NOMO-1 treated with dmso at 0.1 percent for 144 hours (cell line): ENCODE data around the gene TMPRSS6.

Experiments
- DNase-seq: peaks from one replicate; lab custom pipeline; 2025; ENCODE audit not compliant: unreplicated experiment; lab: John Stamatoyannopoulos, UW

Gene TMPRSS6

GRCh38 chr22:37118083-37118482 lies 8.6 kb upstream of the TMPRSS6 start:
- no peak for DNase-seq

- DNase-seq: no peak
These were observed 7.6 kb upstream of the TMPRSS6 start for GRCh38 chr22:37117092-37117491.

DNA sequence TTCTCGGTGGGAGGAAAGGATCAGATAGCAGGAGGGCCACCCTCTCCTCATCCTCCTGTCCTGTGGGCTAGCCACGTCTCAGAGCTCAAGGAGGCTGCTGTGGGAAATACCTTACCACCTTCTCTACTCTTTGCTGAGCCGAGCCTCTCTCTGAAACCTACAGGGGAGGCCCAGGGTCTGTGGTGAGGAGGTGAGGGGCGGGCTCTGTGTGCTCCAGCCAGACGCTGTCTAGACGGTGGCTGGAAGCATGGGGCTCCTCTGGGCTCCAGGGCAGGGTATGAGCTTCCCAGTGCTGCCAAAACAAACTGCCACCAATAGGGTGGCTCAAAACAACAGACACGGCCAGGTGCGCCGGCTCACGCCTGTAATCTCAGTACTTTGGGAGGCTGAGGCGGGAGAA lies 5.5 kb upstream of the TMPRSS6 start:
- DNase-seq: no peak

GRCh38 chr22:37113757-37114156 lies 4.2 kb upstream of the TMPRSS6 start:
- DNase-seq: no peak

DNA sequence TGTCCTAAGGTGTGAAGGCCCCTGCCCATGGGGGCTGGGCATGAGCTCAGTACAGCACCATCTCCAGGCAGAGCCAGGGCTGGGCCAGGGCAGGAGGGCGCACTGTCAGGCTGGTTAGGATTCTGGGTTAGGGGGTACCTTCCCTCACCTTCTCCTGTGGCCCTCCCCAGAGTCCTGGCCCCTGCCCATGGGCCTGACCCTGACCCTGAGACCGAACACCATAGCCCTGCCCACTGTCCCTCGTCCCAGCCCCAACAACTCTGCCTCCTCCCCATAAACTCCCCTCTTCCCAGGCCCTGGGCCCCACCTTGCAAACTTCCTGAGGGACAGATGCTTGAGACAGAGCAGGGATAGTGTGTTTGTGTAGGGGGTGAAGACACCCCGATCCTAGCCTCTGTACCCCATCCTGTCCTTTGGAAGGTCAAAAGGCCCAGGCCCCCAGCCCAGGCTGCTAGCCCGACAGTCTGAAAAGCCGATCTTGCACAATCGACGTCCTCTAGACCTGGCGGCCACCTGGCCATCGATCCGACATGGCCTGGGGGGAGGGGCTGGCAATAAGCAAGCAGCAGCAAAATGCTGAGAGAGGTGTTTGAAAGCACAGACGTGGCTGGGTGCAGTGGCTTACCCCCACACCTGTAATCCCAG lies 2.7 kb upstream of the TMPRSS6 start:
- no peak for DNase-seq

DNA sequence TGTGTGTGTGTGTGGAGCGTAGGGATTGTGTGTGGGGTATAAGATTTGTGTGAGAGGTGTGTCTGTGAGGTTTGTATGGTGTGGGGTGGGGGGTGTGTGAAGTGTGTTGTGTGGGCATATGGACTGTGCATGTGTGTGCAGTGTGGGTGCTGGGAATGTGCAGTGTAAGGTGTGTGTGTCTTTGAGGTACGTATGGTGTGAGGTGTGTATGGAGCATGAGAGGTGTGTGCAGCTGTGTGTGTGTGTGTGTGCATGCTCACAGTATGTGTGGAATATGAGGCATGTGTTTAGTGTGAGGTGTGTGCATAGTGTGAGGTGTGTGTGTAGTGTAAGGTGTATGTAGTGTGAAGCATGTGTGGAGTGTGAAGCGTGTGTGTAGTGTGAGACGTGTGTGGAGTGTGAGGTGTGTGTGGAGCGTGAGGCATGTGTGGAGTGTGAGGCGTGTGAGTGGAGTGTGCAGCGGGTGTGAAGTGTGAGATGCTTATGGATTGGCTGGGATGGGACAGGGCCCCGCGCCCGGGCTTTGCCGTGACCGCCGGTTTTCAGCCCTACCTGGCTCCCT lies 1.7 kb upstream of the TMPRSS6 start:
- no peak for DNase-seq

DNA sequence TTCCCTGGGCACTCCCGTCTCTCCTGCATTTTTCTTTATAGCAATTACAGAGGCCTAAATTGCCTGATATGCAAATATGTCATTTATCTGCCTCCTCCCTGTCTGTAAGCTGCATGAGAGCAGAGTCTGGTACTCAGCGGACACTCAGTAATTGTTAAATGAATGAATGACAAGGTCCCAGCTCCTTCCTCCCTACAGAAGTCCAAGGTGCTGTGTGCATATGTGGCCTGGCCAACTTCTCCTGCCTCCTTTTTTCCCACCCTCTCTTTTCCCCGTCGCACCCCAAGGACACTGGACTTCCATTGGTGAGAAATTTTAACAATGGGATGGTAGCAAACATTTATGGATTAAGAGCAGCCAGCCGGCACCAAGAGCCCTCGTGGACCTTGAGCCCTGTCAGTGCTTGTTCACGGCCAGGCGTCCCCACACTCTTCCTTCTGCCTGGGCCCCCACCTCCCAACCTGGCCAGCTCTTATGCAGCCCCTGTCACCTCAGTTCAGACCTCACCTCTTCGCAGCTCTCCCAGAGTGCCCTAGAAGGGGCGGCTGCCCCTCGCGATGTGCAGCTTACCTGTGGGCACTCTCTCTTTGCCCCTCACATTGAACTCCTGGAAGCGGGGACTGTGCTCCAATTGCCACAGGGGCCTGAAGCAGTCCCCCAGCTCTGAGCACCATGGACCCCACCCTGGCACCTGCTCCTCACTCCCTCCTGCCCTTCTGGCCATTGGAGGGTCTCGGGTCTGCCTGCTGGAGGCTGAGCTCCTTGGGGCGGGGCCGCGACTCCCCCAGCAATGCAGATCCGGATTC lies 1.5 kb downstream of the TMPRSS6 start:
- DNase-seq: no peak

- no peak for DNase-seq
These were observed 3.5 kb downstream of the TMPRSS6 start for GRCh38 chr22:37105990-37106389.

- DNase-seq: no peak
These were observed 4.4 kb downstream of the TMPRSS6 start for GRCh38 chr22:37105154-37105553.

GRCh38 chr22:37103656-37104452 lies 5.7 kb downstream of the TMPRSS6 start:
- DNase-seq: no peak

DNA sequence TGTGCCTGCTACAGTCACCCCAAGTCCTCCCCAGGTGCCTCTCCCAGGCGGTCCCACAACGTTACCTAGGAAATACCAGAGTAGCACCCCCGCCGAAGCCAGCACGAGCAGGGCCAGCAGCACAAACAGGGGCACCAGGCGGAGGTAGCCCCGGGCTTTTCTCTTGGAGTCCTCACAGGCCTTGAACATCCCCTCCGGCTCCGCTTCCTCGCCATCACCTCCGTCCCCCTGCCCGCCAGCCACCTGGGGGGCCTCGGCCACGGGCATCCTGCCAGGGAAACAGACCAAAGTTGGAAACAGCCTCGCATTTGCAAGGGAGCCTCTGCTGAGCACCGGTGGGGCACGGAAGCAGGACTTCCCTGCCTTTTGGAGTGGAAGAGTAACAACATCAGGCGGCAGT lies 6.4 kb downstream of the TMPRSS6 start:
- DNase-seq: no peak

DNA sequence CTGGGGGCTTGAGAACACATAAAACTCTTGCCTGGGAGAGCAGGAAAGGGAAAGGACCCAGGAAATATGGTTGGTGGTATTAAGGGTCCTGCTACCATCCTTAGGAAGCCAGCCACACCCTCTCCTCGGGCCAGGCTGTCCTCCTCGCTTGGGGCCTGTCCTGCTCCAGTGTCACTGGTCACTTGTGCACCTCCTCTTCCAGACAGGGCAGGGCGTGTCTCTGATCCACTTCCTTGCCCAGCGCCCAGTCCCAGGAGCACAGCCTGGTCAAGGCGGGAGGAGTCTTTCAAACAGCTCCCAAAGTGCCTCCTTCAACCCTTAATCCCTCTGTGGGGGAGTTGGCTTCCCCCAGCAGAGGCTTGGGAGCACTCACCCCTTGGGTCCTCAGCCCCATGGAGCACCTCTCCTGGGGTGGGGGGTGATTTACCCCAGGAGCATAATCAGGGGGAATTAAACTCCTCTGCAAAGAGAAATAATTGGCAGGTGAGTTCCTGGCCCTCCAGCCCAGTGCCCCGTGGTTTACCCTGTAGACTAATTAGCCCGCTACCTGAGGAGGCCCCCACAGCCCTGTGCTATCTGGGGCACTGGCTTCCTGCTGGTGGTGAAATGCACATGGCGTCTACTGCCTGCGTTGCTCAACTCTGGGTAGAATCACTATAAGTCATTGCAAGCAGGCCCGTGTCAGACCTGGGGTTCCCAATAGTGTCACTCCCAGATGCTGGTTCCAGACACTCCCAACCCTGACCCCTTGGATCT lies 8.0 kb downstream of the TMPRSS6 start:
- no peak for DNase-seq

- no peak for DNase-seq
These were observed 8.9 kb downstream of the TMPRSS6 start for GRCh38 chr22:37100589-37101127.

GRCh38 chr22:37098976-37099591 lies 10.4 kb downstream of the TMPRSS6 start:
- no peak for DNase-seq

GRCh38 chr22:37097346-37097745 lies 12.2 kb downstream of the TMPRSS6 start:
- DNase-seq: no peak

- no peak for DNase-seq
These were observed 14.4 kb downstream of the TMPRSS6 start for GRCh38 chr22:37095113-37095512.

DNA sequence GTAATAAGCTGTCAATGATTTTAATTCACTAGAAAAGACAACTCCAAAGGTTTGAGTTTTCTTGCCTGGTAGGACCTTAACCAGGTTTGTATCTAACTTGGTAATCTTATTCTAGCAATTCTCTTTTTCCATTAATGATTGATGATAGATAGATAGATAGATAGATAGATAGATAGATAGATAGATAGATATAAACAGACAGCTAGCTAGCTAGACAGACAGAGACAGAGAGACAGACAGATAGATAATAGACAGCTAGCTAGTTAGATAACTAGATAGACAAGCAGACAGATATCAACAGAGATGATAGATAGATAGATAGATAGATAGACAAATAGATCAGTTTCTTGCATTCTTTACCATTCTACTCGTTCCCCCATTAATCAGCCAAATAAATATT lies 15.3 kb downstream of the TMPRSS6 start:
- DNase-seq: no peak

GRCh38 chr22:37092997-37093396 lies 16.5 kb downstream of the TMPRSS6 start:
- DNase-seq: no peak

DNA sequence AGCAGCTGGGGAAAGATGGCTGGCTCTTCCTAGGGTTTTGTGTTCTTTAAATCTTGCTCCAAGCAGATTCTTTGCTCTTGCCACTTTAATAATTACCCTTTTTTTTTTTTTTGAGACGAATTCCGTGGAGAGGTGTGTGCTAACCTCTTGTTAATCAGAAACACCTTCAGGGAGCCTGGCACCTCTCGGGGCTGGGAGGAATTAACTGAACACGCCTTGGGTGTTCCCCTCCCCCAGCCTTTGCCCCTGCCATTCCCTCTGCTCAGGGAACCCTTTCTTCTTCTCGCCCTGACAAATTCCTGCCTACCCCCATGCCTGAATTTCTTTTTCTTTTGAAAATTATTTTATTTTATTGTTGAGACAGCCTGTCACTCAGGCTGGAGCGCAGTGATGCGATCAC lies 17.5 kb downstream of the TMPRSS6 start:
- DNase-seq: no peak
